IMR-90 (cell line): ENCODE measurements around the gene OPHN1. TPM values are rescaled to one million over a fixed set of nuclear protein-coding genes. Genes with fewer than 3 reads are reported as not detected.
A peak's percentile ranks its signal among the peaks of the same experiment; 100 is the strongest.

Experiments
- ATAC-seq: fragments of 200-7000 bp; cut with Tn5 transposase; 2 replicates; pipeline ENCODE4 v1.9.1; 2020; ENCODE audit warnings: low read depth, mild to moderate bottlenecking, moderate library complexity
- BruUV-seq: library from RNA; stranded (reverse); fragments of 400-500 nt; replicated peaks from 2 replicates; lab custom pipeline; 2021; lab: Mats Ljungman, UMichigan
- CTCF ChIA-PET: fragments of 300-600 bp; formaldehyde crosslinking; extraction: SDS; loops from one replicate; lab custom pipeline; 2021; ENCODE audit warnings: antibody characterized with exemption; lab: Yijun Ruan, JAX
- POLR2A ChIA-PET: fragments of 300-600 bp; sonication (Branson Sonifier 250); formaldehyde crosslinking; loops from one replicate; lab custom pipeline; 2022; ENCODE audit warnings: antibody characterized with exemption; ENCODE audit not compliant: unreplicated experiment; lab: Charles Lee
- DNase-seq: peaks from one replicate; pipeline ENCODE4 v3.0.0; 2013
- H2AFZ ChIP-seq: replicated peaks from 2 replicates; pipeline ENCODE3; 2013; ENCODE audit warnings: low read length, mild to moderate bottlenecking; ENCODE audit not compliant: poor library complexity
- H2AK5ac ChIP-seq: 2 replicates; pipeline ENCODE4 v1.6.1; 2013; ENCODE audit warnings: low read depth, low read length, inconsistent platforms
- H2AK9ac ChIP-seq: replicated peaks from 2 replicates; pipeline ENCODE3; 2013; ENCODE audit warnings: mild to moderate bottlenecking, low read depth, low read length, moderate library complexity; ENCODE audit not compliant: poor library complexity
- H2BK120ac ChIP-seq: 2 replicates; pipeline ENCODE4 v1.6.1; 2013; ENCODE audit warnings: low read depth, low read length, inconsistent platforms
- H2BK15ac ChIP-seq: 3 replicates; pipeline ENCODE4 v1.6.1; 2013; ENCODE audit warnings: low read depth, low read length, inconsistent platforms
- H2BK20ac ChIP-seq: 2 replicates; pipeline ENCODE4 v1.6.1; 2013; ENCODE audit warnings: low read depth, mild to moderate bottlenecking, inconsistent platforms, low read length, moderate library complexity
- H2BK5ac ChIP-seq: 2 replicates; pipeline ENCODE4 v1.6.1; 2013; ENCODE audit warnings: mild to moderate bottlenecking, low read depth, low read length, inconsistent platforms; ENCODE audit not compliant: poor library complexity, severe bottlenecking
- H3K14ac ChIP-seq: replicated peaks from 2 replicates; pipeline ENCODE4 v1.6.1; 2013; ENCODE audit warnings: low read depth, low read length, inconsistent platforms
- H3K18ac ChIP-seq: 2 replicates; pipeline ENCODE4 v1.6.1; 2013; ENCODE audit warnings: low read depth, low read length, control low read depth
- H3K23ac ChIP-seq: 2 replicates; pipeline ENCODE4 v1.6.1; 2013; ENCODE audit warnings: low read depth, low read length, inconsistent platforms
- H3K27ac ChIP-seq: 2 replicates; pipeline ENCODE4 v1.5.1; 2013; ENCODE audit warnings: mild to moderate bottlenecking, control low read depth, low read length; ENCODE audit not compliant: insufficient read depth
- H3K27me3 ChIP-seq: 2 replicates; pipeline ENCODE4 v1.6.1; 2013; ENCODE audit warnings: low read length; ENCODE audit not compliant: control insufficient read depth, insufficient read depth
- H3K36me3 ChIP-seq: 2 replicates; pipeline ENCODE4 v1.6.1; 2013; ENCODE audit warnings: low read length, mixed read lengths; ENCODE audit not compliant: control insufficient read depth, insufficient read depth
- H3K4ac ChIP-seq: 2 replicates; pipeline ENCODE4 v1.6.1; 2013; ENCODE audit warnings: low read depth, low read length, inconsistent platforms
- H3K4me1 ChIP-seq: 2 replicates; pipeline ENCODE4 v1.6.1; 2013; ENCODE audit warnings: low read length, mixed read lengths; ENCODE audit not compliant: control insufficient read depth, insufficient read depth
- H3K4me2 ChIP-seq: 2 replicates; pipeline ENCODE4 v1.6.1; 2013; ENCODE audit warnings: low read depth, mild to moderate bottlenecking, control low read depth, low read length, moderate library complexity
- H3K4me3 ChIP-seq: 2 replicates; pipeline ENCODE4 v1.5.1; 2013; ENCODE audit warnings: low read depth, mild to moderate bottlenecking, control low read depth, low read length, moderate library complexity; ENCODE audit not compliant: insufficient read depth
- H3K56ac ChIP-seq: 2 replicates; pipeline ENCODE4 v1.6.1; 2013; ENCODE audit warnings: low read length, inconsistent platforms; ENCODE audit not compliant: insufficient read depth; ENCODE audit errors: extremely low read depth
- H3K79me1 ChIP-seq, 2 experiments: 2 replicates each; pipeline ENCODE4 v1.6.1; 2013; ENCODE audit warnings: low read length in 2 of 2, inconsistent platforms in 1 of 2, low read depth in 1 of 2
- H3K9ac ChIP-seq: 2 replicates; pipeline ENCODE4 v1.6.1; 2013; ENCODE audit warnings: low read depth, low read length, control low read depth
- H3K9me1 ChIP-seq: 2 replicates; pipeline ENCODE4 v1.6.1; 2013; ENCODE audit warnings: low read length, inconsistent platforms; ENCODE audit not compliant: insufficient read depth
- H3K9me3 ChIP-seq: 2 replicates; pipeline ENCODE4 v1.6.1; 2013; ENCODE audit warnings: low read length; ENCODE audit not compliant: control insufficient read depth, insufficient read depth
- H4K20me1 ChIP-seq: 2 replicates; pipeline ENCODE4 v1.6.1; 2013; ENCODE audit warnings: low read length, inconsistent platforms; ENCODE audit not compliant: insufficient read depth
- H4K5ac ChIP-seq: 2 replicates; pipeline ENCODE4 v1.6.1; 2013; ENCODE audit warnings: mild to moderate bottlenecking, low read depth, low read length, control low read depth
- H4K8ac ChIP-seq, 2 experiments: 2 replicates each; pipeline ENCODE4 v1.6.1; 2013; ENCODE audit warnings: low read depth in 2 of 2, low read length in 2 of 2, control low read depth in 1 of 2, inconsistent platforms in 1 of 2
- H4K91ac ChIP-seq: 2 replicates; pipeline ENCODE4 v1.6.1; 2013; ENCODE audit warnings: low read depth, low read length, inconsistent platforms; ENCODE audit not compliant: insufficient read depth
- BHLHE40 ChIP-seq: fragments of 150-350 bp; IDR thresholded peaks from 2 replicates; pipeline ENCODE4 v1.6.1; 2016; ENCODE audit warnings: mild to moderate bottlenecking, low read depth, low read length
- CEBPB ChIP-seq: IDR thresholded peaks from 2 replicates; pipeline ENCODE4 v1.6.1; 2012; ENCODE audit warnings: low read depth, low read length, improper control_type of control experiment
- CHD1 ChIP-seq: IDR thresholded peaks from 2 replicates; pipeline ENCODE4 v1.6.1; 2012; ENCODE audit warnings: low read depth, low read length, improper control_type of control experiment
- CTCF ChIP-seq: conservative IDR thresholded peaks from 2 replicates; pipeline ENCODE4 v1.5.1; 2012; ENCODE audit warnings: mild to moderate bottlenecking, low read depth, low read length, improper control_type of control experiment
- FOS ChIP-seq: fragments of 150-350 bp; IDR thresholded peaks from 2 replicates; pipeline ENCODE4 v1.6.1; 2016; ENCODE audit warnings: low read depth, low read length
- MAFK ChIP-seq: IDR thresholded peaks from 2 replicates; pipeline ENCODE4 v1.6.1; 2012; ENCODE audit warnings: low read depth, low read length, improper control_type of control experiment
- MAZ ChIP-seq: IDR thresholded peaks from 2 replicates; pipeline ENCODE4 v1.6.1; 2012; ENCODE audit warnings: low read depth, mild to moderate bottlenecking, low read length, improper control_type of control experiment, moderate library complexity, borderline replicate concordance
- MXI1 ChIP-seq: IDR thresholded peaks from 2 replicates; pipeline ENCODE4 v1.6.1; 2012; ENCODE audit warnings: low read depth, mild to moderate bottlenecking, low read length, moderate library complexity, borderline replicate concordance
- NFE2L2 ChIP-seq: fragments of 150-350 bp; IDR thresholded peaks from 2 replicates; pipeline ENCODE4 v1.6.1; 2016; ENCODE audit warnings: low read depth, mild to moderate bottlenecking, low read length
- POLR2A ChIP-seq: IDR thresholded peaks from 2 replicates; pipeline ENCODE4 v1.6.1; 2012; ENCODE audit warnings: mild to moderate bottlenecking, low read depth, low read length
- RCOR1 ChIP-seq: IDR thresholded peaks from 2 replicates; pipeline ENCODE4 v1.6.1; 2012; ENCODE audit warnings: mild to moderate bottlenecking, low read length, improper control_type of control experiment; ENCODE audit not compliant: insufficient replicate concordance
- RFX5 ChIP-seq: IDR thresholded peaks from 2 replicates; pipeline ENCODE4 v1.8.0; 2012; ENCODE audit warnings: low read depth, mild to moderate bottlenecking, low read length, moderate library complexity
- SMC3 ChIP-seq: fragments of 150-350 bp; IDR thresholded peaks from 2 replicates; pipeline ENCODE4 v1.6.1; 2016; ENCODE audit warnings: low read depth, mild to moderate bottlenecking, antibody characterized with exemption, low read length, moderate library complexity
- WGBS, 2 experiments: methylation state at CpG; one replicate each; pipeline versions ENCODE4 v1.1.5 to v1.1.7; 2013; ENCODE audit warnings: missing lambda C conversion rate in 2 of 2; ENCODE audit not compliant: insufficient read length in 1 of 2; ENCODE audit errors: extremely low coverage in 2 of 2; 5-methylcytosine and 5-hydroxymethylcytosine counted together
- dilution Hi-C: fragments of 300-500 bp; cut with HindIII; formaldehyde crosslinking; loops from one replicate; pipeline ENCODE4 v1.14.3; 2018; ENCODE audit warnings: low sequenced_read_pairs; ENCODE audit not compliant: unreplicated experiment
- in situ Hi-C: fragments of 300-500 bp; cut with MboI; formaldehyde crosslinking; loops from 3 replicates; pipeline ENCODE4 v1.14.3; 2019; ENCODE audit warnings: low sequenced_read_pairs, inconsistent platforms, mixed read lengths
- intact Hi-C: fragments of 100-400 bp; cut with micrococcal nuclease; formaldehyde crosslinking; loops from 2 replicates; pipeline ENCODE4 v1.10.0; 2022
- polyA plus RNA-seq, 3 experiments: library from polyadenylated mRNA; depleted of rRNA; stranded (reverse); fragments of >200 nt; gene quantifications; 2 replicates each; pipeline ENCODE4 v1.2.3, GENCODE V29; 2012; ENCODE audit warnings: low replicate concordance in 1 of 3
- total RNA-seq: library from RNA; depleted of rRNA; stranded (reverse); fragments of >200 nt; gene quantifications from 2 replicates; pipeline ENCODE4 v1.2.3, GENCODE V29; 2012
- TF ChIP-seq, protein P1 (sequence below): fragments of 150-350 bp; IDR thresholded peaks from 2 replicates; pipeline ENCODE4 v1.6.1; 2017; ENCODE audit warnings: mild to moderate bottlenecking, antibody characterized with exemption, low read length, low read depth
- TF ChIP-seq, protein P2 (sequence below): fragments of 150-350 bp; IDR thresholded peaks from 2 replicates; pipeline ENCODE4 v1.6.1; 2016; ENCODE audit warnings: low read depth, mild to moderate bottlenecking, low read length, moderate library complexity, borderline replicate concordance

Gene OPHN1
- total and polyA plus RNA-seq, 2 of the 4 experiments (the other 2 are of a cell fraction): 4.0 to 13.1 TPM

GRCh38 chrX:68440940-68441339, 7.6 kb upstream of the OPHN1 start:
- peak; percentile 68 for DNase-seq
- H3K4ac ChIP-seq: no peak overlapping the region
- no peak overlapping the region for H2BK20ac ChIP-seq
- no peaks in the 10 kb centered on the region for H3K9me1 ChIP-seq
- POLR2A ChIA-PET: interaction anchor here (1.2 kb wide), 1 partner anchor 9 kb away, joined by 3 read pairs; no protein-coding TSS in a partner anchor
- TF ChIP-seq CHD1 (no peak), SMC3 (no peak), MAZ (no peak), MAFK (no peak), RCOR1 (no peak), NFE2L2 (no peak), RFX5 (no peak), CEBPB (no peak), FOS (no peak), POLR2A (no peak), BHLHE40 (no peak), CTCF (no peak), MXI1 (no peak)
- TF ChIP-seq, protein P1, sequence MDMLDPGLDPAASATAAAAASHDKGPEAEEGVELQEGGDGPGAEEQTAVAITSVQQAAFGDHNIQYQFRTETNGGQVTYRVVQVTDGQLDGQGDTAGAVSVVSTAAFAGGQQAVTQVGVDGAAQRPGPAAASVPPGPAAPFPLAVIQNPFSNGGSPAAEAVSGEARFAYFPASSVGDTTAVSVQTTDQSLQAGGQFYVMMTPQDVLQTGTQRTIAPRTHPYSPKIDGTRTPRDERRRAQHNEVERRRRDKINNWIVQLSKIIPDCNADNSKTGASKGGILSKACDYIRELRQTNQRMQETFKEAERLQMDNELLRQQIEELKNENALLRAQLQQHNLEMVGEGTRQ: no peak
- TF ChIP-seq, protein P2, sequence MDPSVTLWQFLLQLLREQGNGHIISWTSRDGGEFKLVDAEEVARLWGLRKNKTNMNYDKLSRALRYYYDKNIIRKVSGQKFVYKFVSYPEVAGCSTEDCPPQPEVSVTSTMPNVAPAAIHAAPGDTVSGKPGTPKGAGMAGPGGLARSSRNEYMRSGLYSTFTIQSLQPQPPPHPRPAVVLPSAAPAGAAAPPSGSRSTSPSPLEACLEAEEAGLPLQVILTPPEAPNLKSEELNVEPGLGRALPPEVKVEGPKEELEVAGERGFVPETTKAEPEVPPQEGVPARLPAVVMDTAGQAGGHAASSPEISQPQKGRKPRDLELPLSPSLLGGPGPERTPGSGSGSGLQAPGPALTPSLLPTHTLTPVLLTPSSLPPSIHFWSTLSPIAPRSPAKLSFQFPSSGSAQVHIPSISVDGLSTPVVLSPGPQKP: no peak
- no CpG with 5 or more reads among the region's 1 CpG for WGBS, 2 experiments
- no peak overlapping the region for H2AFZ ChIP-seq
- H3K4me1 ChIP-seq: no peaks in the 10 kb centered on the region
- peak; percentile 24; the same call in 1 of the 2 replicates for ATAC-seq
- H2AK5ac ChIP-seq: no peak overlapping the region
- in situ Hi-C loops (no loop called here), dilution Hi-C loops (no loop called here), intact Hi-C loops (no loop called here)
- no peaks in the 10 kb centered on the region for H3K9me3 ChIP-seq
- no peak overlapping the region for H2BK5ac ChIP-seq
- no peak overlapping the region for H3K23ac ChIP-seq
- no peaks in the 10 kb centered on the region for H3K79me1 ChIP-seq
- no peak overlapping the region for H2AK9ac ChIP-seq
- no peak overlapping the region for H3K14ac ChIP-seq
- H2BK120ac ChIP-seq: no peak overlapping the region
- no peak overlapping the region for H4K91ac ChIP-seq
- no peak overlapping the region for H3K4me3 ChIP-seq
- no TSS peak for BruUV-seq
- H2BK15ac ChIP-seq: no peak overlapping the region
- no peak overlapping the region for H3K4me2 ChIP-seq
- no peaks in the 10 kb centered on the region for H4K20me1 ChIP-seq
- no peak overlapping the region for H3K18ac ChIP-seq
- H3K27ac ChIP-seq: no peak overlapping the region
- H4K5ac ChIP-seq: no peak overlapping the region
- H3K36me3 ChIP-seq: no peaks in the 10 kb centered on the region
- H4K8ac ChIP-seq: no peak overlapping the region
- H3K56ac ChIP-seq: no peak overlapping the region
- H3K9ac ChIP-seq: no peak overlapping the region
- CTCF ChIA-PET: interaction anchor here (1.2 kb wide), 1 partner anchor 244 kb away, joined by 3 read pairs; no protein-coding TSS in a partner anchor
- peaks cover 2% of the 10 kb centered on the region; the same call in 1 of the 2 replicates for H3K27me3 ChIP-seq
